C4-2B (cell line): ENCODE results near the gene SBNO2.

Experiments
- H3K27ac ChIP-seq: fragments of 450-650 bp; 2 replicates; pipeline ENCODE4 v1.5.1; 2017
- CTCF ChIP-seq: fragments of 450-650 bp; conservative IDR thresholded peaks from 2 replicates; pipeline ENCODE4 v1.5.1; 2017; ENCODE audit warnings: mild to moderate bottlenecking
- ZFX ChIP-seq: fragments of 450-650 bp; IDR thresholded peaks from 2 replicates; pipeline ENCODE4 v1.6.1; 2017

Gene SBNO2

GRCh38 chr19:1123885-1124677 lies 50.0 kb downstream of the SBNO2 start:
- no peak overlapping the region for H3K27ac ChIP-seq

GRCh38 chr19:1123381-1123780 lies 50.7 kb downstream of the SBNO2 start:
- no peak for TF ChIP-seq CTCF
- H3K27ac ChIP-seq: no peak overlapping the region

More at GRCh38 chr19:1123885-1124677, 50.0 kb downstream of the SBNO2 start:
- TF ChIP-seq CTCF (no peak), ZFX (no peak)

GRCh38 chr19:1122972-1123363 lies 51.1 kb downstream of the SBNO2 start:
- TF ChIP-seq CTCF (no peak), ZFX (no peak)
- no peak overlapping the region for H3K27ac ChIP-seq

- H3K27ac ChIP-seq: no peak overlapping the region
- TF ChIP-seq CTCF (no peak), ZFX (no peak)
Measured at GRCh38 chr19:1122021-1122971, 51.8 kb downstream of the SBNO2 start.

DNA sequence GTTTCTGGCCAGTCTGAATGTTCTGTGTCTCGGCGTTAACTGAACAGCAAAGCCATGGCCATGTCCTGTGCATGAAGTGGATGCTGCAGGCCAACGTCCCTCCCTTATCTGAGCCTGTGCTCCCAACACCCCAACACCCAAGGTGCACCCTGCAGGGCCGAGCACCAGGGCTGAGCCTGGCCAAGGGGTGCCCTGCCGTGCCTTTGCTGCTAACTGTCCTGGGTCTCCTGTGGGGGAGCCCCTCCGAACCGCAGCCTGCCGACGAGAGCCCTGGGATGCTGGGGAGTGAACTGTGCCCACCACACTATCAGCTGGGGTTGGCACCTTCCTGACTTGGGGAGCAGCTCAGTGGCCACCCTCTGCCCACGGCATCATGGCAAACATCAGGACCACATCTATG lies 52.7 kb downstream of the SBNO2 start:
- TF ChIP-seq CTCF (no peak), ZFX (no peak)

GRCh38 chr19:1119475-1120217 lies 54.4 kb downstream of the SBNO2 start:
- H3K27ac ChIP-seq: no peak overlapping the region
- TF ChIP-seq ZFX (no peak), CTCF (no peak)

More for the DNA sequence above, 52.7 kb downstream of the SBNO2 start:
- no peak overlapping the region for H3K27ac ChIP-seq
